SH-SY5Y (cell line): ENCODE data around the gene DYTN.

Source experiments
- GATA2 ChIP-seq: IDR thresholded peaks from 2 replicates; pipeline ENCODE4 v1.6.1; 2011; ENCODE audit warnings: mild to moderate bottlenecking, low read depth, low read length
- GATA3 ChIP-seq: IDR thresholded peaks from 2 replicates; pipeline ENCODE4 v1.6.1; 2011; ENCODE audit warnings: low read depth, mild to moderate bottlenecking, low read length, moderate library complexity

- TF ChIP-seq GATA2, result no peak
- no peak for TF ChIP-seq GATA3
Observed at GRCh38 chr2:206766057-206766930, 48.1 kb upstream of the DYTN start.
